Memory B cell (primary cell): ENCODE results near the gene ART5.
"Not testable (repeated sequence)": the region's sequence is repeated elsewhere in the genome, so short reads cannot be mapped to it uniquely, and the experiment has no call there.

ENCODE experiments used
- ATAC-seq: fragments of 150-1000 bp; cut with Tn5 transposase; 2 replicates; pipeline ENCODE4 v1.10.0; 2021; ENCODE audit warnings: low read depth, mild to moderate bottlenecking, moderate library complexity
- DNase-seq, 2 donors: peaks; one replicate each; pipeline ENCODE4 v3.0.0; 2022; ENCODE audit warnings: low spot score in 2 of 2
- H3K27ac Mint-ChIP-seq: one replicate; pipeline ENCODE4 v1.8.0; 2022; ENCODE audit warnings: mild to moderate bottlenecking, moderate library complexity, mixed read lengths
- H3K27me3 Mint-ChIP-seq: one replicate; pipeline ENCODE4 v1.8.0; 2022; ENCODE audit warnings: mixed read lengths
- H3K36me3 Mint-ChIP-seq: one replicate; pipeline ENCODE4 v1.8.0; 2022; ENCODE audit warnings: mild to moderate bottlenecking, mixed read lengths
- H3K4me1 Mint-ChIP-seq: one replicate; pipeline ENCODE4 v1.8.0; 2022; ENCODE audit warnings: mixed read lengths
- H3K4me3 Mint-ChIP-seq: one replicate; pipeline ENCODE4 v1.8.0; 2022; ENCODE audit warnings: mild to moderate bottlenecking, moderate library complexity, mixed read lengths
- H3K9me3 Mint-ChIP-seq: one replicate; pipeline ENCODE4 v1.8.0; 2022; ENCODE audit warnings: mixed read lengths

The ART5 gene

GRCh38 chr11:3597743-3598142, 44.0 kb downstream of the ART5 start:
- H3K36me3 Mint-ChIP-seq, H3K4me3 Mint-ChIP-seq, H3K4me1 Mint-ChIP-seq, DNase-seq, H3K9me3 Mint-ChIP-seq, ATAC-seq, H3K27ac Mint-ChIP-seq, H3K27me3 Mint-ChIP-seq: not testable (repeated sequence)

GRCh38 chr11:3591326-3591725, 50.5 kb downstream of the ART5 start:
- not testable (repeated sequence) for H3K9me3 Mint-ChIP-seq, DNase-seq, ATAC-seq, H3K4me1 Mint-ChIP-seq, H3K27ac Mint-ChIP-seq, H3K36me3 Mint-ChIP-seq, H3K27me3 Mint-ChIP-seq, H3K4me3 Mint-ChIP-seq

- H3K4me1 Mint-ChIP-seq, H3K9me3 Mint-ChIP-seq, H3K4me3 Mint-ChIP-seq, ATAC-seq, H3K36me3 Mint-ChIP-seq, H3K27ac Mint-ChIP-seq, H3K27me3 Mint-ChIP-seq, DNase-seq: not testable (repeated sequence)
Measured at GRCh38 chr11:3590193-3590592, 51.6 kb downstream of the ART5 start.

GRCh38 chr11:3588776-3589175, 53.0 kb downstream of the ART5 start:
- H3K9me3 Mint-ChIP-seq, DNase-seq, ATAC-seq, H3K27me3 Mint-ChIP-seq, H3K4me3 Mint-ChIP-seq, H3K4me1 Mint-ChIP-seq, H3K36me3 Mint-ChIP-seq, H3K27ac Mint-ChIP-seq: not testable (repeated sequence)
